GM21528 (cell line): ENCODE results near the gene AK4.
A peak's percentile ranks its signal among the peaks of the same experiment; 100 is the strongest.

Source experiments
- ATAC-seq: cut with Tn5 transposase; IDR thresholded peaks from one replicate; pipeline ENCODE4 v1.9.1; 2021; ENCODE audit warnings: mild to moderate bottlenecking, moderate library complexity; ENCODE audit not compliant: unreplicated experiment, low FRiP score

AK4 gene

GRCh38 chr1:65238010-65238409 lies 90.0 kb downstream of the AK4 start:
- no peak for ATAC-seq

GRCh38 chr1:65243491-65243890 lies 95.5 kb downstream of the AK4 start:
- ATAC-seq: no peak

- no peak for ATAC-seq
These were observed 97.3 kb downstream of the AK4 start for GRCh38 chr1:65245295-65245694.

DNA sequence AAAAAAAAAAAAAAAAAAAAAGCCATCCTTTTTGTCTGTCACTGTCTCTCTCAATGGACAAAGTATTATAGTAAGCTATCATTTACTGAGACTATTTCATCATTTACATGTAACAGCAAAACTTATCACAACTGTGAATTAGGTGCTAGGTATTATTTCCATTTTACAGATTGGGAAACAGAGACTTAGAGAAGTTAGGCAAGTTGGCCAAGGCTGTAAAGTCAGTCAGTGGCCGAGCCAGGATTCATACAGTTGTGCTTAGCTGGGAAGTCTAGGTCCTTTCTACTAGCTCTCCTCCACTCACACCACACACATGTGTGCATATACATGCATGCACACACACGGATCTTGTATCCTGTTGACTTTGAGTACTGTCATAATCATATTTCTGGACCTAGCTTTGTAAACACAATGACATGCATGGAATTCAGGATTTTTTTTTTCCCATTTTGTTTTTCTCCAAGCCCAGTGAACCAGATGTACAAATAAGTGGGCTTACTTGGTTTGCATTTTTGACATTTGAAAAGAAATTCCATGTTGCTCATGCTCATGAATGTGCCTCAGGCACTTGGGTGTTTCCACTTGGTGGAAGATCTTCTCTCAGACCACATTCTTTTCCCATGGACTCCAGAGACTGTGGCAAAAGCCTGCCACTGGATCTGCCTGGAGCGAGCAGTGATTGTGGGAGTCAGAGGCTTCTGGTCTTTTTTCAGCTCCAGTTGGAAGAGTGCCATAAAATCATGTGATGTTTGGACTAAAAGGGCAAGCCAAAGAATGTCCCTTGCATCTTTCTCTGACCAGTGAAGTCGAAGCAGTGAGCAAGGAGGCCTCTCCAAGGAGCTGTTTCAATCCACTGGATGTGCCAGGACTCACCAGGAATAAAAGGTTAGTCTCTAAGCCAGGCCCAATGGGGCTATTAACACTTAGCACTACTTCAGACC lies 99.7 kb downstream of the AK4 start:
- no peak for ATAC-seq

GRCh38 chr1:65250826-65251225 lies 102.8 kb downstream of the AK4 start:
- no peak for ATAC-seq

DNA sequence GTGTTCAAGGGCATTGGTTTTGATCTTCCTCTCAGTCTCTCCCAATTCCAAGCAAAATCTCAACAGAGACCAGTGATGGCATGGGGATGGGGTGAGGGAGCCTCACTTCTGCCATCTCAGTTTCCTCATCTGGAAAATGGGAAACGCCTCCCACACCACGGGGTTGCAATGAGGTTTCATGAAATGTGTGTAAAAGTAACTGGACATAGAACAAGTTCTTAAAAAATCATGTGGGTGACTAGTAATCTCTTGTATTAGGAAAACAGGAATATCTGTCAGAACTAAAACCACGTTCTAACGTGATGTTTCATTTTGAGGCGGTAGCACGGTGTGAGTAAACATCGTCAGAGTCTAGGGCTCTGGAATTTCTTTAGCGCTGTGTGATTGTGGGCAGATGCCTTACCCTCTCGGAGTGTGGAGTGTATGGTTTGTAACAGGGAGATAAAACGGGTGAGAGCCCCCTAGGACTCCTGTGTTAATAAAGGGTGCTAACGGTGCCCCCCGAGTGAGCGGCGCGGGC lies 105.9 kb downstream of the AK4 start:
- ATAC-seq: peak; percentile 47

- peak; percentile 97 for ATAC-seq
These were observed 106.5 kb downstream of the AK4 start for GRCh38 chr1:65254320-65255034.

GRCh38 chr1:65255035-65255655 lies 107.1 kb downstream of the AK4 start:
- no peak for ATAC-seq

DNA sequence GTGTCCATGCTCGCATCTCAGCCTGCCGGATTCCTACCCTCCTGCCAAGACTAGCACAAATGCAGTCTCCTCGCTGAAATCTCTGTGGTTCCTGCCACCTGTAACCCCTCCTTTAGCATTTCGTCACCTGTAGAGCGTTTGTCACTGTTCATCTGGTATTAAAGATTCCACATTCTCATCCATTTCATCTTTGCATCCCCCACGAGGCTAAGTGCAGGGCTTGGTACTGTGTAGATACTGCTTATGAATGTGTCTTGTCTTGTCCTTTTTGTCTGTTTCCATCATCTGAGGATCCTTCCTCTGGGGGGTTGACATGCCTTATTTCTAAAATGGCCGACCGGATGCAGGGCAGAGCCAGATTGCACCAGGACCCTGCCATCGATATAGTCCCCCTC lies 107.7 kb downstream of the AK4 start:
- no peak for ATAC-seq

DNA sequence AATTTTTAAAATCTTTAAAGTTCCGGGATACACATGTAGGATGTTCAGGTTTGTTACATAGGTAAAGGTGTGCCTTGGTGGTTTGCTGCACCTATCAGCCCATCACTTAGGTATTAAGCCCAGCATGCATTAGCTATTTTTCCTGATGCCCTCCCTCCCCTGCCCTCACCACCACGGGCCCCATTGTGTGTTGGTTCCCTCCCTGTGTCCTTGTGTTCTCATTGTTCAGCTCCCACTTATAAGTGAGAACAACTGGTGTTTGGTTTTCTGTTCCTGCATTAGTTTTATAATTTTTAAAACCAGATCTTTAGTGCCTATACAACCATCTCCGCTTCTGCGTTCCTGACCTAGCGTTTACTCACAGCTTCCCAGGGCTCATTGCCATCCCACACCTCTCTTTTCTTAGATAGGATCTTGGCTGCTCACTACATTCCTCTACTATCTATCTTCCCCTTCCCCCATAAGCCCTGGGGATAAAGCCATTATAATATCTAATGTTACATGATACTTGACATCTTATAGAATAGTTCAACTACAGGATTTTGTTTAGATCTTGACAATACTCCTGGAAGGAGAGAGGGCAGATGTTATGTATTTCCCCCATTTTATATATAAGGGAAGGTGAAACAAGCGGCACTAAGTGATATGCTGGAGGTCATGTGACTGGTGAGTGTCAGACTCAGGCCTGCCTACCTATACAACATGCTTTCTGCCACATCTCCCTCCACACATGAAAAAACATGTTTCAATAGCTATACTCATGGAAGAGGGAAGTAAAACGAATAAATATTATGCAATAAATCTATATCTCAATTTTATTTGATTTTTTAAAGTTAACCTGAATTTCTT lies 109.1 kb downstream of the AK4 start:
- ATAC-seq: no peak

- no peak for ATAC-seq
These were observed 110.1 kb downstream of the AK4 start for GRCh38 chr1:65258106-65258505.

DNA sequence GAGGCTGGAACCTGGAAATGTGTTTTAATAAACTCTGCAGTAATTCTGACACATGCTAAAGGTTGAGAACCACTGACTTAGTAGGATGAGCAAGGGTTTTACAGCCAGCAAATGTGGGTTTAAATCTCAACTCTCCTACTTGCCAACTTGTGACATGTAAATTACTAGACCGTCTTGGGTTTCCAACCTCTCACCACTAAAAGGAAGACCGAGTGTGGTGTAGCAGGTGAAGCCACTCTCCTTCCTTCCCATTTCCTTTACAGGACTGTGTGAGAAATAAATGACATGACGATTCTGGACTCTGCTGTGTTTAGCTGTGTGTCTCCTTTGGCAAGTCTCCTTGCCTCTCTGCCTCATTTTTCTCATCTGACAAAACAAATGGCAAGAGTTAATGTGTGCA lies 111.8 kb downstream of the AK4 start:
- ATAC-seq: no peak

GRCh38 chr1:65260851-65261473 lies 113.0 kb downstream of the AK4 start:
- no peak for ATAC-seq

DNA sequence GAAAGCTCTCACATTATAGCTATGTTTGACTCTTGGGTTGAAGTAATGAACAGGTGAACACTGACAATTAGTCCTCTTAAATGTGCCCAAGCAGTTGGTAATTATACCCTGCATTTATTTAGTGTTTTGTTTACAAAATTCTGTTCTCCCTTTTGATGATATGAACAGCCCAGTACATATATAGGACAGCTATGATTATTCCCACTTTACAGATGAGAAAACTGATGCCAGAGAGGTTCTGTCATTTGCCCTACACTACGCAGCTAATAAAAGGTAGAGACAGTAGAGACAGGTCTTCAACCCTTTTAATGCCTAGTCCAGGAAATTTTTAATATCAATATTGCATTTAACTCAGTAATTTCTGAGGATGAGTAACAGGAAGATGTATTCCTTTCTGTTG lies 115.3 kb downstream of the AK4 start:
- no peak for ATAC-seq

DNA sequence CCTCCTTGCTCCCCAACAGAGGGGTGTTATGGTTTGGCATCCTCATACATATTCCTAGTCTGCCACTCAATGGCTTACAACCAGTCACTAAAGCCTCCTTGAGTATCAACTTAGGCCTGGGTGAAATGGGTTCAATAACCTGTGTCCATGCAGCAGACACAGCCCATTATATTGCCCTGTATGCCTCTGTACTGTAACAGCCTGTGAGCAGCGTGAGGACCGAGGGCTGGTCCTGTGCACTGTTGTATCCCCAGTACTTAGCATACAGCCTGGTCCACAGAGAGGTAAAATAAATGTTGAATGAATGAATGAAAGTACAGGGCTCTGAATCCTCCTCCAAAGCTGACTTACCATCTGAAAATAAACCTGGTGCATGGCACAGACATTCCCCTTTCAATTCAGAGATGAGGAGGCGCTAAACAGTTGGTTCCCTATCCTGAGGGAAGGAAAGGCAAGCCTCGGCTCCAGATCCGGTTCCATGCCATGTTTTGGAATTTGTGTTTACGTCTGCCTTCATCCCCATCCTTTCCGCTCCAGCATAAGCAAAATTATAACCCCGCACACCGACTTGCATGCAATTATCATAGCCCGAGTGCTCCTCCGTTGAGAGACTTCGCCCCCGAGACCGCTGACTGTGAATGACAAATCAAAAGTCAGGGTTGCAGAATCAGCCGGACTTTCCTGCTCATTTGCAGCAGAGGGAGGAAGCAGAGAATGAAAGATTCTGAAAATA lies 116.4 kb downstream of the AK4 start:
- ATAC-seq: no peak

DNA sequence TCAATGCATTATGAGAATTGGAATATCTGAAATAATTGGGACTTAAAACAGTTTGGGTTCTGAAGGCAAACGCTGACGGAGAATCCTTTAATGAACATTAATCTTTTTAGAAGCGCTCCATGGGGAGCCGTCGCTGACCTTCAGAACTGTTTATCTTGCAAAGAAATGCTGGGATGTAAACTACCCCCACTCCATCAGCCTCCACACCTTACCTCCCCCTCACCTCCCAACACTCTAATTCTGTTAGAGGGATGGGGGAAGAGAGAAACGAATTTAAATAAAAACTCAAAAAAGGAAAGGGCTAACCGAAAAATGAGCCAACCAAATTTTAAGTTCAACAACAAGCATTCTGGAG lies 117.3 kb downstream of the AK4 start:
- ATAC-seq: no peak

- no peak for ATAC-seq
These were observed 117.8 kb downstream of the AK4 start for GRCh38 chr1:65265651-65266351.

DNA sequence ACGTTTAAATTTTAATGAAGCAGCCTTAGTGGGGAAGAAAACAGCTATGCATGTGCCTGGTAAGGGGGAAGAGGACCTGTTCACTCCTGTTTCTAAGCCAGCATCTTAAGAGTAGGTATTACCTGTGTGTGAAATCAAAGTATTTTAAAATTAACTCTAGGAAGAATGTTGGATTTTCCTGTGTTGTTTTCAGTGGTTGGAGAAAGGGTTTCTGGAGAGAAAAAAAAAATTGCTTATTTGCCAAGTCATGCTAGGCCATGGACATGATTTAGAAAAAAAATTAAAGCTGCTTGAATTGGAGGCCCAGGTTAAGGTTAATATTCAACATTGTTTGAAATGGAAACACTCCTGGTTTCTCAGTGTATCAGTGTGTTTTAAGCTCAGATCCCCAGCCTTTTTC lies 118.5 kb downstream of the AK4 start:
- ATAC-seq: no peak

- ATAC-seq: no peak
These were observed 119.3 kb downstream of the AK4 start for GRCh38 chr1:65267271-65267670.
